ENCODE results near the gene ATP10D.

- TF ChIP-seq POLR2A (IDR thresholded peaks at IDR 0.05) (peak in 1 of 2 donors; percentile 64), CTCF (IDR thresholded peaks at IDR 0.05) (peak in 1 of 2 donors; percentile 17)
Observed at GRCh38 chr4:47485047-47485692, at the start of gene ATP10D.
